ENCODE results near the gene FNDC10.
"Not testable (repeated sequence)": the region's sequence is repeated elsewhere in the genome, so short reads cannot be mapped to it uniquely, and the experiment has no call there.

The FNDC10 gene

GRCh38 chr1:1563688-1564087 is 36.2 kb downstream of the FNDC10 start:
- DNase-seq, result no peak

GRCh38 chr1:1562556-1563195 is 37.3 kb downstream of the FNDC10 start:
- DNase-seq, result no peak

- no peak for DNase-seq
Measured at GRCh38 chr1:1561801-1562470, 38.0 kb downstream of the FNDC10 start.

GRCh38 chr1:1560178-1560577 is 39.8 kb downstream of the FNDC10 start:
- DNase-seq, result no peak

- DNase-seq, result no peak
Measured at GRCh38 chr1:1559066-1559465, 40.9 kb downstream of the FNDC10 start.

GRCh38 chr1:1558591-1558990 is 41.3 kb downstream of the FNDC10 start:
- no peak for DNase-seq

GRCh38 chr1:1557688-1558087 is 42.2 kb downstream of the FNDC10 start:
- DNase-seq, result not testable (repeated sequence)

- not testable (repeated sequence) for DNase-seq
Measured at GRCh38 chr1:1556961-1557360, 43.0 kb downstream of the FNDC10 start.

- DNase-seq, result no peak
Measured at GRCh38 chr1:1556505-1556904, 43.4 kb downstream of the FNDC10 start.

- DNase-seq, result no peak
Measured at GRCh38 chr1:1554926-1555915, 44.7 kb downstream of the FNDC10 start.

GRCh38 chr1:1554550-1554925 is 45.4 kb downstream of the FNDC10 start:
- DNase-seq, result no peak

GRCh38 chr1:1553821-1554494 is 46.0 kb downstream of the FNDC10 start:
- DNase-seq, result no peak

- no peak for DNase-seq
Measured at GRCh38 chr1:1552263-1552639, 47.7 kb downstream of the FNDC10 start.

GRCh38 chr1:1551524-1552262 is 48.2 kb downstream of the FNDC10 start:
- DNase-seq, result no peak

- DNase-seq, result no peak
Measured at GRCh38 chr1:1550591-1551432, 49.1 kb downstream of the FNDC10 start.

GRCh38 chr1:1550087-1550486 is 49.8 kb downstream of the FNDC10 start:
- DNase-seq, result no peak

- DNase-seq, result no peak
Measured at GRCh38 chr1:1548591-1548990, 51.3 kb downstream of the FNDC10 start.

All from NCI-H69 (cell line).